GM12801 (cell line): Measurements from ENCODE around the gene LRP11.

Experiments
- CTCF ChIP-seq: IDR thresholded peaks from one replicate; pipeline ENCODE4 v1.5.1; 2011; ENCODE audit warnings: control low read depth; ENCODE audit not compliant: insufficient read length; ENCODE audit errors: extremely low read depth

Gene LRP11

GRCh38 chr6:149820506-149820905 lies 43.7 kb downstream of the LRP11 start:
- no peak for TF ChIP-seq CTCF

DNA sequence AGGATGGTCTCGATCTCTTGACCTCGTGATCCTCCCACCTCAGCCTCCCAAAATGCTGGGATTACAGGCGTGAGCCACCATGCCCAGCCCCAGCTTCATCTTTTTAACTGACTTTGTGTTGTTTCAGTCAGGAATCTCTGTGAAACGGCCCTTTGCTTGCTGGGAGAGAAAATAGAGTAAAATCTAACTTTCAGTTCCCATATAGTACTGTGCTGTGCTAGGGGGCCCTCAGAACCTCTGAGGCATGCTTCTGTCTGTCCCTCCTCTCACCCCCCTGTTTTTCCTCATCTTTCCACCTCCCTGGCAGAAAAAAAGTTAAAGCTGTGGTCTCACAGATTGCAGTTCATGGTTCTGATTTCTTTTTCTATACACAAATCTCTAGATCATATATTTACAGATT lies 48.4 kb downstream of the LRP11 start:
- TF ChIP-seq CTCF: no peak

GRCh38 chr6:149813351-149813750 lies 50.8 kb downstream of the LRP11 start:
- no peak for TF ChIP-seq CTCF

DNA sequence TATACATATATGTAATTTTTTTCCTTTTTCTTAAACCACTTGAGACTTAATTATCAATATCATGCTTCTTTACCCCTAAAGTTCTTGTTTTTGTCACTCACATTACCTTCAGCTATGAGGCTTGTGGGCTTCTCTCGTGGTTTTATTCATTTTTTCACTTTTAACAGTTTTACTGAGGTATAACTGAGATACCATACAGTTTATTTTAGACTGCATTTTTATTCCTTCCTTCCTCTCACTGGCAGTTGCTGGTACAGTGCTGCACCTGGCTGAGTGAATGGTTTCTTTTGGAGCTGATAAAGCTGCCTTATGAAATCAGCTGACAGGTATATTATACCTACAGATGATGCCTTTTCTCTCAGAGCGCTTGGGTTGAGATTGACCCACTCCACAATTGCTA lies 54.4 kb downstream of the LRP11 start:
- TF ChIP-seq CTCF: no peak

DNA sequence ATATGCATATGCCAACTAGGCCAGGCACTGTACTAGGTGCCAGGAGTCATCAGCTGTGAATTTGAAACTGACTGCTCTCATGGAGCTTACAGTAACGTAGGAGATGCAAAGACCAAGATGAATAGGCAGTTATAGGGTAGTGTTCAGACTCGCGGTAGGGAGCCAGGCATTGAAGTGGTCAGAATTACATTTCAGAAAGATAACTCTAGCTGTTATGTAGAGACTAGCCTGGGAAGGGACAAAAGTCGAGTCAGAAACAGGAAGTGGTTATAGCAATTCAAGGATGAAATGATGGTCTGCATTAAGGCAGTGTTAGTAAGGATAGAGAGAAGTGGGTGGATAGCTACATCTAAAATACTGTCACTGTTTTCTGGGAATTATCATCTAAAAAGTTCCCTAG lies 58.0 kb downstream of the LRP11 start:
- TF ChIP-seq CTCF: no peak

- no peak for TF ChIP-seq CTCF
These were observed 80.6 kb downstream of the LRP11 start for GRCh38 chr6:149783551-149783950.

GRCh38 chr6:149782337-149782736 lies 81.8 kb downstream of the LRP11 start:
- no peak for TF ChIP-seq CTCF

DNA sequence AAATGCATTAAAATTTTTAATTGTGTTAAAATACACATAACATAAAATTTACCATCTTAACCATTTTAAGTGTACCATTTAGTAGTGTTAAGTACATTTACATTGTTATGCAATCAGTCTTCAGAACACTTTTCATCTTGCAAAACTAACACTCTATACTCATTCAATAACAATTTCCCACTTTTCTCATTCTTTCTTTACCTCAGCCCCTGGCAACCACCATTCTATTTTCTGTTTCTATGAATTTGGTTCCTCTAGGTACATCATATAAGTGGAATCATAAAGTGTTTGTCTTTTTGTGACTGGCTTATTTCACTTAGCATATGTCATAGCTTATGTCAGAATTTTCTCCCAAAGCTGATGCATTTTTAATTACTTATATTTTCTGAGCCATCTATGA lies 82.4 kb downstream of the LRP11 start:
- no peak for TF ChIP-seq CTCF
